ENCODE measurements around the gene B4GALT1. TPM values are rescaled to one million over a fixed set of nuclear protein-coding genes. Genes with fewer than 3 reads are reported as not detected.

Gene B4GALT1
- total RNA-seq, 4 donors from 2014 or later, result 13.1 to 66.3 (median 37.1) TPM

- H3K9me3 ChIP-seq, result no peaks in the 10 kb centered on the region
- no peaks in the 10 kb centered on the region for H3K27me3 ChIP-seq
- peaks cover 6 to 7% of the 10 kb centered on the region in 2 donors for H3K4me1 ChIP-seq
- DNase-seq, result peak; percentile 55 to 74
- peak overlapping the region; percentile 61 to 71 for H3K27ac ChIP-seq
- intact Hi-C loops (cut with DNase I; ENCODE audit: low total_unique reads), result no loop called here
- H3K4me3 ChIP-seq, result no peak overlapping the region
- H3K36me3 ChIP-seq, result no peaks in the 10 kb centered on the region
- no peak for TF ChIP-seq CTCF (IDR thresholded peaks at IDR 0.05)
These were observed 20.5 kb upstream of the B4GALT1 start for GRCh38 chr9:33187519-33188218.

DNA sequence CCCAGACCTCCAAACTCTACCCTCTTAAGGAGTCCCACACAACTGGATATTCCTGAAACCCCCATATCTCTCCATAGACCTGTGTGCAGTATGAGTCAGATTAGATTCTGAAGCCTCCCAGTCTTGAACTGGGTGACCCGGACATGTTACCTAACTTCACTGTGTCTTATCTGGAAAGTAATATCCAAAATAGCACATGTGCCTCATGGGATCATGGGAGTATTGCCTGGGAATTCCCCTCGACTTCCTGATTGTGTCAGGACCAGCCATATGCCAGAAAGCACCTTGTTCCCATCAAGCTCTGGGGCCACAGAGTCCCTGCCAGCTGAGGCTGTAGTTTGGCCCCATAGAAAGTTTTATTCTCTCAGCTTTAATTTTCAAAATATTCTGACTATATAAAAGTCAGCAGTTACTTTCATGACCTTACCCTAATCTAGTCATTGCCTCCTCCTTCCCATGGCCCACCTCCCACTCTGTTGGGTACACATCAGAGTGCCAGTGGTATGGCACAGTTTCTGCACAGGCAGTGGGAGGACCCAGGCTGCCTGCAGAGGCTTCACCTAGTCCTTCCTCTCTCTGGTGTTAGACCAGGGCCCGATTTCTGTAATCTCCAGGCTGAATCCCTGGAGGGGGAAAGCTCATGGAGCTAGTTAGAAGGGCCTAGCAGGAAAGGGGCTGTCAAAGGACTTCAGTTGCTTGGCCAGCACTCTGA is 19.5 kb upstream of the B4GALT1 start:
- intact Hi-C loops (cut with DNase I; ENCODE audit: low total_unique reads), result no loop called here
- DNase-seq, result peak; percentile 45 to 50
- no peak overlapping the region for H3K4me3 ChIP-seq
- no peaks in the 10 kb centered on the region for H3K27me3 ChIP-seq
- no peaks in the 10 kb centered on the region for H3K9me3 ChIP-seq
- no peak for TF ChIP-seq POLR2A (IDR thresholded peaks at IDR 0.05)
- no peak for TF ChIP-seq CTCF (IDR thresholded peaks at IDR 0.05)
- H3K4me1 ChIP-seq, result peaks cover 6 to 7% of the 10 kb centered on the region in 2 donors
- H3K27ac ChIP-seq, result peak overlapping the region; percentile 61 to 71
- no peaks in the 10 kb centered on the region for H3K36me3 ChIP-seq

- Histone ChIP-seq H3K36me3 (no peaks in the 10 kb centered on the region), H3K9me3 (no peaks in the 10 kb centered on the region), H3K27ac (peak overlapping the region; percentile 61 to 71), H3K4me1 (peaks cover 6 to 7% of the 10 kb centered on the region in 2 donors), H3K27me3 (no peaks in the 10 kb centered on the region), H3K4me3 (no peak overlapping the region)
- DNase-seq, result no peak
- TF ChIP-seq CTCF (IDR thresholded peaks at IDR 0.05) (no peak), POLR2A (IDR thresholded peaks at IDR 0.05) (no peak)
- intact Hi-C loops (cut with DNase I; ENCODE audit: low total_unique reads), result no loop called here
These were observed 18.7 kb upstream of the B4GALT1 start for GRCh38 chr9:33185858-33186257.

DNA sequence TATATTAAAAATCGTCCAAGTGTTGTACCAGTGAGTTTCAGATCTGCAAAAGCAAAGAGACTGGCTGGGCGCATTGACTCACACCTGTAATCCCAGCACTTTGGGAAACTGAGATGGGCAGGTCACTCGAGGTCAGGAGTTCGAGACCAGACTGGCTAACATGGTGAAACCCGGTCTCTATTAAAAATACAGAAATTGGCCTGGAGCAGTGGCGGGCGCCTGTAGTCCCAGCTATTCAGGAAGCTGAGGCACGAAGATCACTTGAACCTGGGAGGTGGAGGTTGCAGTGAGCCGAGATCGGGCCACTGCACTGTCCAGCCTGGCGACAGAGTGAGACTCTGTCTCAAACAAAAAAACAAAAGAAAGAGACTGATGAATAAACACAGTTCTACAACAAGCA is 18.3 kb upstream of the B4GALT1 start:
- Histone ChIP-seq H3K27me3 (no peaks in the 10 kb centered on the region), H3K27ac (no peak overlapping the region), H3K4me1 (peaks cover 6 to 7% of the 10 kb centered on the region in 2 donors), H3K9me3 (no peaks in the 10 kb centered on the region), H3K4me3 (no peak overlapping the region), H3K36me3 (no peaks in the 10 kb centered on the region)
- intact Hi-C loops (cut with DNase I; ENCODE audit: low total_unique reads), result no loop called here
- DNase-seq, result no peak
- TF ChIP-seq POLR2A (IDR thresholded peaks at IDR 0.05) (no peak), CTCF (IDR thresholded peaks at IDR 0.05) (no peak)

GRCh38 chr9:33184963-33185362 is 17.8 kb upstream of the B4GALT1 start:
- H3K4me3 ChIP-seq, result no peak overlapping the region
- TF ChIP-seq CTCF (IDR thresholded peaks at IDR 0.05) (no peak), POLR2A (IDR thresholded peaks at IDR 0.05) (no peak)
- peaks cover 6 to 7% of the 10 kb centered on the region in 2 donors for H3K4me1 ChIP-seq
- no peaks in the 10 kb centered on the region for H3K27me3 ChIP-seq
- no peaks in the 10 kb centered on the region for H3K9me3 ChIP-seq
- no peak for DNase-seq
- no peaks in the 10 kb centered on the region for H3K36me3 ChIP-seq
- intact Hi-C loops (cut with DNase I; ENCODE audit: low total_unique reads), result no loop called here
- no peak overlapping the region for H3K27ac ChIP-seq

Measured in uterus (tissue), 4 donors.